KG1 (cell line): ENCODE results near the gene KRTAP16-1.
"Not testable (repeated sequence)": the region's sequence is repeated elsewhere in the genome, so short reads cannot be mapped to it uniquely, and the experiment has no call there.

Experiments
- DNase-seq: peaks from one replicate; lab custom pipeline; 2025; lab: John Stamatoyannopoulos, UW

Gene KRTAP16-1

GRCh38 chr17:41308918-41309359 is at the start of gene KRTAP16-1:
KRTAP16-1 (minus strand) TSS chr17:41309309; CDS start chr17:41309253, 56 bp downstream.
- no peak for DNase-seq

GRCh38 chr17:41354536-41354935 is 45.4 kb upstream of the KRTAP16-1 start:
- no peak for DNase-seq

- no peak for DNase-seq
Measured at GRCh38 chr17:41352597-41353366, 43.7 kb upstream of the KRTAP16-1 start.

- no peak for DNase-seq
Measured at GRCh38 chr17:41351177-41351576, 42.1 kb upstream of the KRTAP16-1 start.

GRCh38 chr17:41350381-41350878 is 41.3 kb upstream of the KRTAP16-1 start, which contains the start of gene KRT33A:
KRT33A (minus strand) TSS chr17:41350828; CDS start chr17:41350767, 61 bp downstream.
- not testable (repeated sequence) for DNase-seq

- no peak for DNase-seq
Measured at GRCh38 chr17:41347869-41348760, 39.0 kb upstream of the KRTAP16-1 start.

GRCh38 chr17:41346421-41346820 is 37.3 kb upstream of the KRTAP16-1 start:
- not testable (repeated sequence) for DNase-seq

- no peak for DNase-seq
Measured at GRCh38 chr17:41345992-41346391, 36.9 kb upstream of the KRTAP16-1 start.

- no peak for DNase-seq
Measured at GRCh38 chr17:41343029-41343428, 33.9 kb upstream of the KRTAP16-1 start.

GRCh38 chr17:41340934-41341861 is 32.1 kb upstream of the KRTAP16-1 start:
- no peak for DNase-seq

- no peak for DNase-seq
Measured at GRCh38 chr17:41340494-41340893, 31.4 kb upstream of the KRTAP16-1 start.

- DNase-seq = no peak
Measured at GRCh38 chr17:41339571-41340172, 30.6 kb upstream of the KRTAP16-1 start.

GRCh38 chr17:41338961-41339485 is 29.9 kb upstream of the KRTAP16-1 start:
- DNase-seq = no peak

- DNase-seq = no peak
Measured at GRCh38 chr17:41335747-41336146, 26.6 kb upstream of the KRTAP16-1 start.

GRCh38 chr17:41334385-41335305 is 25.5 kb upstream of the KRTAP16-1 start:
- DNase-seq = no peak

- no peak for DNase-seq
Measured at GRCh38 chr17:41333836-41334235, 24.7 kb upstream of the KRTAP16-1 start.

- DNase-seq = no peak
Measured at GRCh38 chr17:41333098-41333497, 24.0 kb upstream of the KRTAP16-1 start.

- DNase-seq = no peak
Measured at GRCh38 chr17:41332239-41332638, 23.1 kb upstream of the KRTAP16-1 start.

GRCh38 chr17:41331606-41332005 is 22.5 kb upstream of the KRTAP16-1 start:
- no peak for DNase-seq
